Cardiac muscle cell (in vitro differentiated cells and primary cell): ENCODE measurements around the gene DNAJB6. TPM values are rescaled to one million over a fixed set of nuclear protein-coding genes. Genes with fewer than 3 reads are reported as not detected.
A peak's percentile ranks its signal among the peaks of the same experiment; 100 is the strongest.

Experiments used
- DNase-seq, 2 donors: peaks; one replicate each; pipeline versions ENCODE4 v3.0.0 to v3.0.0-alpha.2; 2010 to 2017; ENCODE audit warnings: low read depth in 1 of 2, low spot score in 1 of 2
- H3K27ac ChIP-seq: fragments of 200-600 bp; sonication (generic); 2 replicates; pipeline ENCODE4 v1.5.1; 2016
- H3K27me3 ChIP-seq: fragments of 200-600 bp; sonication (generic); 2 replicates; pipeline ENCODE4 v1.6.0; 2016; ENCODE audit warnings: control low read depth
- H3K36me3 ChIP-seq: fragments of 200-600 bp; sonication (generic); 2 replicates; pipeline ENCODE4 v1.5.1; 2016; ENCODE audit warnings: control low read depth
- H3K4me1 ChIP-seq: fragments of 200-600 bp; sonication (generic); 2 replicates; pipeline ENCODE4 v1.8.1; 2017; ENCODE audit warnings: low read depth, mild to moderate bottlenecking, mixed run types
- H3K4me3 ChIP-seq: fragments of 200-600 bp; sonication (generic); 2 replicates; pipeline ENCODE4 v1.5.1; 2016; ENCODE audit warnings: mild to moderate bottlenecking
- H3K9me3 ChIP-seq: fragments of 200-600 bp; sonication (generic); 2 replicates; pipeline ENCODE4 v1.5.1; 2017; ENCODE audit warnings: low read depth, mild to moderate bottlenecking, control low read depth
- polyA plus RNA-seq: library from polyadenylated mRNA; unstranded; fragments of >200 nt; fragmentation: Nextera tagmentation; extraction: Ambion mirVana; gene quantifications from 2 replicates; pipeline ENCODE4 v1.2.1, GENCODE V29; 2016
- total RNA-seq: library from RNA; depleted of rRNA; stranded (reverse); fragments of >200 nt; gene quantifications from 2 replicates; pipeline ENCODE4 v1.2.3, GENCODE V29; 2016
- TF ChIP-seq, protein P1 (sequence below): IDR thresholded peaks from 2 replicates; pipeline ENCODE4 v1.5.1; 2012; ENCODE audit warnings: low read depth, mild to moderate bottlenecking, low read length

The DNAJB6 gene
- total and polyA plus RNA-seq, 2 experiments from 2014 or later = 110 to 137 TPM

DNA sequence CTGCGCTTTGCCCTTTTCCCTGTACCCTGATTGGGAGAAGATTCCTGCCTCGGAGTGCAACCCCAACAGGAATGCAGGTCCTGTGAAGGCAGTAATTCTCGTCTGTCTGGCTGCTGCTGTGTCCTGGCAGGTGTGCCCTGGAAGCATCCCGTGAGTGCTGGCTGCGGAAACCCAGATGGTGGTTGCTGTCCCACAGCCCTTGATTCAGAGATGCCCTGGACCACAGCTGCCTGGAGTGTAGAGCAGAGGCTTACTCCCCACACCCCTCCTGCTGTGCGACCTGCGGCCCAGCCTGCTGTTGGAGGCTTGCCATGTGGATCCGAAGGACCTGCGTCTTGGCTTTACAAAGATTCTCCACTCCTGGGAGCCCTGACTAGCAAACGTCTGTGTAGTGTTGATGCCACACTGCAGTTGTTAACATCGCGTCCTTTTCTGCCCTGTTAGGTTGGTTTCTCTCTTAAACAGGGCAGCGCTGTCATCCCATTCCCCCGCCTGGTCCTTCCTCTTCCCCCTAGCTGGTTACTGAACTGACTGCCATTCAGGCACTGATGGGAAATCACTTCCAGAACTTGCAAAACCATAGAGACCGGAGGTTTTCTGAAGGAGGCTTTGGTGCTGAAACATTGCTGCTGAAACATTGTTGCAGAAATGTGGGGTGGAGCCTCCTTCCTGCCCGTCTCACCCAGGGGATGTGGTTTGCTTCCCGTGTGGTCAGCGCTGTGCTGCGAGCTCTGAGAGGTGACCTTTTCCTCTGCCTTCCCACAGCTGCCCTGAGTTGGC lies 53.3 kb downstream of the DNAJB6 start:
- peak in 1 of 2 donors; percentile 79 for DNase-seq
- H3K4me1 ChIP-seq = peaks cover 3% of the 10 kb centered on the region
- H3K27me3 ChIP-seq = no peaks in the 10 kb centered on the region
- H3K27ac ChIP-seq = no peak overlapping the region
- H3K4me3 ChIP-seq = no peak overlapping the region
- TF ChIP-seq, protein P1, sequence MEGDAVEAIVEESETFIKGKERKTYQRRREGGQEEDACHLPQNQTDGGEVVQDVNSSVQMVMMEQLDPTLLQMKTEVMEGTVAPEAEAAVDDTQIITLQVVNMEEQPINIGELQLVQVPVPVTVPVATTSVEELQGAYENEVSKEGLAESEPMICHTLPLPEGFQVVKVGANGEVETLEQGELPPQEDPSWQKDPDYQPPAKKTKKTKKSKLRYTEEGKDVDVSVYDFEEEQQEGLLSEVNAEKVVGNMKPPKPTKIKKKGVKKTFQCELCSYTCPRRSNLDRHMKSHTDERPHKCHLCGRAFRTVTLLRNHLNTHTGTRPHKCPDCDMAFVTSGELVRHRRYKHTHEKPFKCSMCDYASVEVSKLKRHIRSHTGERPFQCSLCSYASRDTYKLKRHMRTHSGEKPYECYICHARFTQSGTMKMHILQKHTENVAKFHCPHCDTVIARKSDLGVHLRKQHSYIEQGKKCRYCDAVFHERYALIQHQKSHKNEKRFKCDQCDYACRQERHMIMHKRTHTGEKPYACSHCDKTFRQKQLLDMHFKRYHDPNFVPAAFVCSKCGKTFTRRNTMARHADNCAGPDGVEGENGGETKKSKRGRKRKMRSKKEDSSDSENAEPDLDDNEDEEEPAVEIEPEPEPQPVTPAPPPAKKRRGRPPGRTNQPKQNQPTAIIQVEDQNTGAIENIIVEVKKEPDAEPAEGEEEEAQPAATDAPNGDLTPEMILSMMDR = no peak
- H3K36me3 ChIP-seq = peaks cover 16% of the 10 kb centered on the region
- no peaks in the 10 kb centered on the region for H3K9me3 ChIP-seq

DNA sequence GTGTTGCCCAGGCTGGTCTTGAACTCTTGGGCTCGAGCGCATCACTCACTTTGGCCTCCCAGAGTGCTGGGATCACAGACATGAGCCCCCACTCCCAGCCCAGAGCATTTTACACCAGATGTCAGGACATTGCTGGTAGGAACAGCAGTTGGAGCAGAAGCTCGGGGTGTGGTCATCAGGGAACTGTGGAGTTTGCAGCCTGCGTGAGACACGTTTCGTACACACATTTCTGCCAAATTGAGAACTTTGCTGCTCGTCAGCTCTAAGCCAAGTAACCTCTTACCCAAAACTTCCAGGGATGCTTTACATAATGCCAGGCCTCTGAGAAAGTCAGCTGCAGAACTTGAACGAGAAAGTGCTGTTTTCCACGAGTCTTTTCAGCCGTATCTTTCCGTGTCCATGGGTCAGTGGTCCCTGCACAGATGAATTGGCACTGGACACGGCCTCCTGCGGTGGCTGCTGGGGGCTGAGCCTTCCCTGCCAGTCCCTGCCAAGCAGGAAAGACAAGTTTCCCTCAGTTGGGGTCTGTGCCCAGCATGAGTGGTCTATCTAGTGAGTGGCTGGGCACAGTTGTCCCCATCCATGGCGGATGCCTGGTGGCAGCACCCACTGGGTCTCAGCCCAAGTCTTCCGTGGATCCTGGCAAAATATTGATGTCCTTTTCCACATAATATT lies 54.4 kb downstream of the DNAJB6 start:
- DNase-seq = no peak
- Histone ChIP-seq H3K4me3 (no peak overlapping the region), H3K9me3 (no peaks in the 10 kb centered on the region), H3K27ac (no peak overlapping the region), H3K36me3 (peaks cover 13% of the 10 kb centered on the region), H3K27me3 (no peaks in the 10 kb centered on the region), H3K4me1 (peaks cover 3% of the 10 kb centered on the region)
- TF ChIP-seq, protein P1 = no peak

DNA sequence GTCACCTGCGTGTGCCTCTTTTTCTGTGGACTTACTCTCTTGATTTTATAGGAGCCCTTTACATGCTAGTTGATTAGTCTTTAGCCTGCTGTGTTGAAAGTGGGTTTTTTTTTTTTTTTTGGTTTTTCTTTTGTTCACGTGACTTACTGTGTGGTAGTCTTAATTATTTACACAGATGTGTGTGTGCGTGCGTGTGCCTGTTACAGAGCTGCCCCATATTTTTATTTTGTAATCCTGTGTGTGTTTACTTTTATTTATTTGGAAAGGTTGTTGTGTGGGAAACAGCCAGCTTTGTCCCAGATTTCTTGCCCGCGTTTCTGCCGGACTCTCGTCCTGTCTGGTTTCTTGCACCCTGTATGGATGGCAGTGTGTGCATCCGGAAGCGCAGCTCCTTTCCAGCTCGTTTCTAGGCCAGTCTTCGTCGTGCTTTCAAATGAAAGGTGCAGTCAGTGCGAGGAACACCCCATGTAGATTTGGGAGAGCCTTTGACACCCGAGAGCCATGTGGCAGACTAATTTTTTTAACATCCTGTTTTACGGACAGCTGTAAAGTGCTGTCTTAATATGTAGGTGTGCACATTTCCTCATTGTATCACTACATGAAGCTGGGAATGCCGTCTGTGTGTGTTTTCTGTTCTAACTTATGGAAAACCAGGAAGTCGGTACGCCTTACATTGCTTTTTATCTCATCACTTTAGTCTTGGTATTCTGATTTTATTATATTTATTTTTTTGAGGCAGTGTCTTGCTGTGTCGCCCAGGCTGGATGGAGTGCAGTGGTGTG lies 55.6 kb downstream of the DNAJB6 start:
- H3K27ac ChIP-seq = no peak overlapping the region
- no peaks in the 10 kb centered on the region for H3K27me3 ChIP-seq
- TF ChIP-seq, protein P1 = no peak
- H3K4me1 ChIP-seq = no peaks in the 10 kb centered on the region
- peaks cover 9% of the 10 kb centered on the region for H3K36me3 ChIP-seq
- DNase-seq = no peak
- H3K4me3 ChIP-seq = no peak overlapping the region
- no peaks in the 10 kb centered on the region for H3K9me3 ChIP-seq

DNA sequence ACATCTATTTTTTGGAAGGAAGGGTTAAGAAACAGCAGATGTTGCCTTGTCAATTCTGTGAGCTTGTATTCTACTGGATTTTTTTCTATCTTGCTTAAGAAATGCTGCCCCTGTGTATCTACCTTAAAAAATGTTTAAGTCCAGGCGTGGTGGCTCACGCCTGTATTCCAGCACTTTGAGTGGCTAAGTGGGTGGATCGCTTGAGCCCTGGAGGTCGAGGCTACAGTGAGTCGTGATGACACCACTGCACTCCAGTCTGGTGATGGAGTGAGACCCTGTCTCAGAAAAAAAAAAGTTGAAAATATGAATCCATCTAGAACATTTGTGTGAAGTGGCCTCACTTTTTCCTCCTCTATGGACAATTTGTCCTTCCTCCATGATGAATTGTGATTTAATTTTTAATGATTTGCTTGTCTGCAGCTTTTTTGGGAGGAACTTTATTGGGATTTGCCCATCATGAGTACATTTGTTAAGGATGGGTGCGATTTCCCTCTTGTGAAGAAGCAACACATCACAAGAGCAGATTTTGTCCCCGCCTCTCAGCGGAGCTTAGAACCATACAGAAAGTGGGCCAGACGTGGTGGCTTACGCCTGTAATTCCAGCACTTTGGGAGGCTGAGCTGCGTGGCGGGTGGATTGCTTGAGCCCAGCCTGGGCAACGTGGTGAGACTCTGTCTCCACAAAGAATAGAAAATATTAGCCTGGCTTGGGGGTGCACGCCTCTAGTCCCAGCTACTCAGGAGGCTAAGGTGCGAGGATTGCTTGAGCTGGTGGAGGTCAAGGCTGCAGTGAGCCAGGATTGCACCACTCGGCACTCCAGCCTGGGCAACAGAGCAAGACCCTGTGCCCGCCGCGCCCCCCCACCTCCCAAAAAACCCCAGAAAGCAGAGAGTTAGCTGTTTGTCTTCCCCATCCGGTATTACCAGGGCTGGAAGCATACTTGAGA lies 57.7 kb downstream of the DNAJB6 start:
- no peak overlapping the region for H3K27ac ChIP-seq
- H3K36me3 ChIP-seq = no peaks in the 10 kb centered on the region
- no peaks in the 10 kb centered on the region for H3K9me3 ChIP-seq
- H3K4me3 ChIP-seq = no peak overlapping the region
- no peak for DNase-seq
- no peaks in the 10 kb centered on the region for H3K27me3 ChIP-seq
- peaks cover 18% of the 10 kb centered on the region for H3K4me1 ChIP-seq
- TF ChIP-seq, protein P1 = no peak

DNA sequence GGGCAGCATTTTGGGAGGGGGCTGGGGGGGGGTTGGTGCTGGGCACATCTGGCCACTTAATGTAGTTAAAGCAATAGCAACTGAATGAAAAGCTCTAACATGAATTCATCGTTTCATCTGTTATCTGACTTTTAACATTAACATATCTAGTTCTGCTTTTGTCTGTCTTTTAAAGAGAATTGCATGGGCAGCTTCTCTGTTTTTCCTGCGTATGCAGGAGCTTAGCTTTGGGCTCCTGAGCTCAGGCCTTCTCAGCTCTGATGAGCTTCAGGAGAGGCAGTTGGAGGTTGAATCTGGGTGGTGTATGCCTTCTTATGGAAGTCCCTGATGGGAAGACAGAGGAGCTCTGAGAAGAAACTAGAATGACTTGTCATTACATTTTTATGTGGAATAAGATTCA lies 58.4 kb downstream of the DNAJB6 start:
- Histone ChIP-seq H3K27me3 (no peaks in the 10 kb centered on the region), H3K9me3 (no peaks in the 10 kb centered on the region), H3K27ac (no peak overlapping the region), H3K4me1 (peaks cover 18% of the 10 kb centered on the region), H3K4me3 (no peak overlapping the region), H3K36me3 (no peaks in the 10 kb centered on the region)
- TF ChIP-seq, protein P1 = no peak
- no peak for DNase-seq
